OCI-LY7 (cell line): ENCODE results near the gene HIGD1C.

Source experiments
- EZH2phosphoT487 ChIP-seq: fragments of 200-600 bp; sonication (generic); IDR thresholded peaks from 2 replicates; pipeline ENCODE4 v1.6.1; 2018; ENCODE audit warnings: low read depth, borderline replicate concordance, mild to moderate bottlenecking, mixed run types, antibody characterized with exemption, low read length, moderate library complexity, mixed read lengths
- TF ChIP-seq, protein P1 (sequence below): fragments of 200-600 bp; sonication (generic); conservative IDR thresholded peaks from 2 replicates; pipeline ENCODE4 v1.5.1; 2014; ENCODE audit warnings: mild to moderate bottlenecking, antibody characterized with exemption, low read length, moderate library complexity, mixed read lengths

DNA sequence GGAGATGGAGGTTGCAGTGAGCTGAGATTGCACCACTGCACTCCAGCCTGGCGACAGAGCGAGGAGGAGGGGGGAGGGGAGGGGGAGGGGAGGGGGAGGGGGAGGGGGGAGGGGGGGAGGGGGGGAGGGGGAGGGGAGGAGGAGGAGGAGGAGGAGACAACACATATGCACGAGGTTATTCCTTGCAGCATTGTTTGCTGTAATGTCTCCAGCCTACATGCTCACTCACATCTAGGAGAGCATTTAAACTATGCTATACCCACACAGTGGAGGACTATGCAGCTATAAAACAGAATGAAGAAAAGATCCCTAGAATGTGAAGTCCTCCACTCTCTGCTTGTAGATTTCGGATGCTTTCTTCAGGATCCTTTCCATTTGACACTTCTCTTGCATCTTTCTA, 3.5 kb upstream of the HIGD1C start:
- TF ChIP-seq, protein P1, sequence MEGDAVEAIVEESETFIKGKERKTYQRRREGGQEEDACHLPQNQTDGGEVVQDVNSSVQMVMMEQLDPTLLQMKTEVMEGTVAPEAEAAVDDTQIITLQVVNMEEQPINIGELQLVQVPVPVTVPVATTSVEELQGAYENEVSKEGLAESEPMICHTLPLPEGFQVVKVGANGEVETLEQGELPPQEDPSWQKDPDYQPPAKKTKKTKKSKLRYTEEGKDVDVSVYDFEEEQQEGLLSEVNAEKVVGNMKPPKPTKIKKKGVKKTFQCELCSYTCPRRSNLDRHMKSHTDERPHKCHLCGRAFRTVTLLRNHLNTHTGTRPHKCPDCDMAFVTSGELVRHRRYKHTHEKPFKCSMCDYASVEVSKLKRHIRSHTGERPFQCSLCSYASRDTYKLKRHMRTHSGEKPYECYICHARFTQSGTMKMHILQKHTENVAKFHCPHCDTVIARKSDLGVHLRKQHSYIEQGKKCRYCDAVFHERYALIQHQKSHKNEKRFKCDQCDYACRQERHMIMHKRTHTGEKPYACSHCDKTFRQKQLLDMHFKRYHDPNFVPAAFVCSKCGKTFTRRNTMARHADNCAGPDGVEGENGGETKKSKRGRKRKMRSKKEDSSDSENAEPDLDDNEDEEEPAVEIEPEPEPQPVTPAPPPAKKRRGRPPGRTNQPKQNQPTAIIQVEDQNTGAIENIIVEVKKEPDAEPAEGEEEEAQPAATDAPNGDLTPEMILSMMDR, result no peak
- no peak for TF ChIP-seq EZH2phosphoT487
